Adrenal gland (tissue), 5 donors: Measurements from ENCODE around the gene UBE3B.

Experiments
- CTCF ChIP-seq, 6 experiments: fragments of 450-650 bp in 4 of 6; fragments of 200-600 bp in 2 of 6; sonication (generic) in 1 of 6; IDR thresholded peaks; 1 replicate in 5 of 6; 2 replicates in 1 of 6; pipeline versions ENCODE4 v1.5.1 to v1.8.0; 2016 to 2021; ENCODE audit warnings: antibody characterized with exemption in 6 of 6, mild to moderate bottlenecking in 2 of 6, moderate library complexity in 1 of 6
- POLR2A ChIP-seq, 2 donors: fragments of 450-650 bp; IDR thresholded peaks; one replicate each; pipeline ENCODE4 v1.6.1; 2017; ENCODE audit warnings: antibody characterized with exemption in 2 of 2, mild to moderate bottlenecking in 2 of 2, moderate library complexity in 1 of 2
- donor health status: DM: no; HTN: no; CAD: no.

GRCh38 chr12:109480356-109480755 is 2.9 kb downstream of the UBE3B start:
- no peak for TF ChIP-seq POLR2A (IDR thresholded peaks at IDR 0.05)
- no peak for TF ChIP-seq CTCF (IDR thresholded peaks at IDR 0.05)
